ENCODE measurements around the gene ARVCF. TPM values are rescaled to one million over a fixed set of nuclear protein-coding genes. Genes with fewer than 3 reads are reported as not detected.

ARVCF gene, protein sequence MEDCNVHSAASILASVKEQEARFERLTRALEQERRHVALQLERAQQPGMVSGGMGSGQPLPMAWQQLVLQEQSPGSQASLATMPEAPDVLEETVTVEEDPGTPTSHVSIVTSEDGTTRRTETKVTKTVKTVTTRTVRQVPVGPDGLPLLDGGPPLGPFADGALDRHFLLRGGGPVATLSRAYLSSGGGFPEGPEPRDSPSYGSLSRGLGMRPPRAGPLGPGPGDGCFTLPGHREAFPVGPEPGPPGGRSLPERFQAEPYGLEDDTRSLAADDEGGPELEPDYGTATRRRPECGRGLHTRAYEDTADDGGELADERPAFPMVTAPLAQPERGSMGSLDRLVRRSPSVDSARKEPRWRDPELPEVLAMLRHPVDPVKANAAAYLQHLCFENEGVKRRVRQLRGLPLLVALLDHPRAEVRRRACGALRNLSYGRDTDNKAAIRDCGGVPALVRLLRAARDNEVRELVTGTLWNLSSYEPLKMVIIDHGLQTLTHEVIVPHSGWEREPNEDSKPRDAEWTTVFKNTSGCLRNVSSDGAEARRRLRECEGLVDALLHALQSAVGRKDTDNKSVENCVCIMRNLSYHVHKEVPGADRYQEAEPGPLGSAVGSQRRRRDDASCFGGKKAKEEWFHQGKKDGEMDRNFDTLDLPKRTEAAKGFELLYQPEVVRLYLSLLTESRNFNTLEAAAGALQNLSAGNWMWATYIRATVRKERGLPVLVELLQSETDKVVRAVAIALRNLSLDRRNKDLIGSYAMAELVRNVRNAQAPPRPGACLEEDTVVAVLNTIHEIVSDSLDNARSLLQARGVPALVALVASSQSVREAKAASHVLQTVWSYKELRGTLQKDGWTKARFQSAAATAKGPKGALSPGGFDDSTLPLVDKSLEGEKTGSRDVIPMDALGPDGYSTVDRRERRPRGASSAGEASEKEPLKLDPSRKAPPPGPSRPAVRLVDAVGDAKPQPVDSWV
- polyA plus RNA-seq (2012; ENCODE audit: insufficient read length, low read depth): 65.3 TPM

DNA sequence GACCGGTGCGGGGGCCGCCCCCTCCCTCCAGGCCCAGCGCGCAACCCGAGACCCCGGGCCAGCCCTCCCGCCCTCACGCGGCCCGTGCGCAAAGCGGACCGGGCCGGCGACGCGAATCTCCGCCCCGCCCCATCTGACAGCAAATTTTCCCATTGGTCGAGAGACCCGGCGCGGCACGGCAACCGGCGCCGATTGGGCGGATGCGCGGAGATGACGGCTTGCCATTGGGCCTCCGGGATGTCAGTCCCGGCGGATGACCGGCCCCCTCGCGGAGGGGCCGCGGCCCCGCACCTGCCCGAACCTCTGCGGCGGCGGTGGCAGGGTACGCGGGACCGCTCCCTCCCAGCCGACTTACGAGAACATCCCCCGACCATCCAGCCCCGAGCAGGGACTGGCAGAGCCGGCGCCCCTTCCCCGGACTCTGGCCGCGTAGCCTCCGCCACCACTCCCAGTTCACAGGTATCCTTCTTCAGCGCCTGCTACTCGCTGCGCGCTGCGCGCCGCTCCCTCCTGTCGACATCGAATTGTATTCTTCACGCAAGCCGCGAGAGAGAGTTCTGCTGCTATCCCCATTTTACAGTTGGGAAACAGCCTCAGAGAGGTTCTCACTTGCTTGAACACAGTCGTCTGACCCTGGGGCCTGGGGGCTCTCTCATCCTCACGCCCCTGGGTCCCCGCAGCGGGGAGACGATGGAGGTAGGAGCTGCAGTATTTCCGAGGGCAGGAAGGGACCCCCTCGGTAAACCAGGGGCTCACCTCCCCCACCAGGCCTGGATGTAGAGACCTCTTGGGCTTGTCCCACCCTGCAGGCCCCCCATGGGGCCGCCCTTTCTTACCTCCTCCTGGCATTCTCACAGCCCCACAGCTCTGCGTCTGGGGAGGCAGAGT, at the start of gene ARVCF:
ARVCF (minus strand) TSS at position 90 of the 888 bp plus-strand sequence. CDS start 26,029 bp downstream, outside the sequence.
- TF ChIP-seq POLR2AphosphoS5 (IDR thresholded peaks at IDR 0.05; ENCODE audit: low read depth, low read length) (no peak), FOXP2 (optimal IDR thresholded peaks at IDR 0.05; ENCODE audit: borderline replicate concordance, extremely low read depth, extremely low read length, insufficient read depth) (no peak), TAF1 (IDR thresholded peaks at IDR 0.05; ENCODE audit: borderline replicate concordance, insufficient read depth, low read length) (no peak), SIN3A (IDR thresholded peaks at IDR 0.05; ENCODE audit: borderline replicate concordance, insufficient read depth, low read length) (no peak)
- TF ChIP-seq, protein P1, sequence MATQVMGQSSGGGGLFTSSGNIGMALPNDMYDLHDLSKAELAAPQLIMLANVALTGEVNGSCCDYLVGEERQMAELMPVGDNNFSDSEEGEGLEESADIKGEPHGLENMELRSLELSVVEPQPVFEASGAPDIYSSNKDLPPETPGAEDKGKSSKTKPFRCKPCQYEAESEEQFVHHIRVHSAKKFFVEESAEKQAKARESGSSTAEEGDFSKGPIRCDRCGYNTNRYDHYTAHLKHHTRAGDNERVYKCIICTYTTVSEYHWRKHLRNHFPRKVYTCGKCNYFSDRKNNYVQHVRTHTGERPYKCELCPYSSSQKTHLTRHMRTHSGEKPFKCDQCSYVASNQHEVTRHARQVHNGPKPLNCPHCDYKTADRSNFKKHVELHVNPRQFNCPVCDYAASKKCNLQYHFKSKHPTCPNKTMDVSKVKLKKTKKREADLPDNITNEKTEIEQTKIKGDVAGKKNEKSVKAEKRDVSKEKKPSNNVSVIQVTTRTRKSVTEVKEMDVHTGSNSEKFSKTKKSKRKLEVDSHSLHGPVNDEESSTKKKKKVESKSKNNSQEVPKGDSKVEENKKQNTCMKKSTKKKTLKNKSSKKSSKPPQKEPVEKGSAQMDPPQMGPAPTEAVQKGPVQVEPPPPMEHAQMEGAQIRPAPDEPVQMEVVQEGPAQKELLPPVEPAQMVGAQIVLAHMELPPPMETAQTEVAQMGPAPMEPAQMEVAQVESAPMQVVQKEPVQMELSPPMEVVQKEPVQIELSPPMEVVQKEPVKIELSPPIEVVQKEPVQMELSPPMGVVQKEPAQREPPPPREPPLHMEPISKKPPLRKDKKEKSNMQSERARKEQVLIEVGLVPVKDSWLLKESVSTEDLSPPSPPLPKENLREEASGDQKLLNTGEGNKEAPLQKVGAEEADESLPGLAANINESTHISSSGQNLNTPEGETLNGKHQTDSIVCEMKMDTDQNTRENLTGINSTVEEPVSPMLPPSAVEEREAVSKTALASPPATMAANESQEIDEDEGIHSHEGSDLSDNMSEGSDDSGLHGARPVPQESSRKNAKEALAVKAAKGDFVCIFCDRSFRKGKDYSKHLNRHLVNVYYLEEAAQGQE (IDR thresholded peaks at IDR 0.05; ENCODE audit: insufficient read depth in 1 of 2, low read depth in 2 of 2, low read length in 2 of 2): no peak

DNA sequence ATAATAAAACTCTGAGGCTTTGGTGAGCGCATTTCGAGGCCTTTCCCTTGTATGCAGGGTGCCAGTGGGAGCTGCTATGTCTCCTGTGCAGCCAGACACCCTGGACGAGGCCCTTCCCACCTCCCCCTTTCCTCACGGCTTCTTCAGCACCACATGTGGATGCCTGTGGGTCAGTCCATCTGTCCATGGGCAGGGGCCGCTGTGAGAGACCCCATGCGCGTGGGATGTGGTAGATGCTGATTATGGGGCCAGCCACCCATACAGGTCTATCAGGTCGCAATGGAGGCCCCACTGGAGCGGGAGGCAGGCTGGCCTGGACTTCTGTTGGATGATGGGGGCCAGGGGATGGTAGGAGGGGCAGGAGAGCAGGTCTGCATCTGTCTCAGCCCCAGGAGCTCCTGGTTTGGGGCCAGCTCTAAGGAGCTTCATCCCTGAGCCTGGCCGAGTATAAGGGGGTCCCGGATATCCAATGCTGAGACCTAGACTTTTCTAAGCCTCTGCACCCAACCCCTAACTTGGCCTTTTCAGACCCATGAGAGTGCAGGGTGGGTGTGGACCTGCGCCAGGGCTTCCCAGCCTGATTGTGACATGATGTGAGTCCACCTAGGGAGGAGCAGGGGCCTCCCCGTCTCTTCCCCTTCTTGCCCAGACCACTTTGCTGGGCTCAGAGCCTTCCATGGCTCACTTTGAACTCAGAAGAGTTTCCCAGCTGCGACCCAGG, 49.4 kb upstream of the ARVCF start:
- TF ChIP-seq SIN3A (IDR thresholded peaks at IDR 0.05; ENCODE audit: borderline replicate concordance, insufficient read depth, low read length): no peak
- TF ChIP-seq POLR2AphosphoS5 (IDR thresholded peaks at IDR 0.05; ENCODE audit: low read depth, low read length): no peak
- no peak for TF ChIP-seq TAF1 (IDR thresholded peaks at IDR 0.05; ENCODE audit: borderline replicate concordance, insufficient read depth, low read length)
- TF ChIP-seq FOXP2 (optimal IDR thresholded peaks at IDR 0.05; ENCODE audit: borderline replicate concordance, extremely low read depth, extremely low read length, insufficient read depth): no peak
- TF ChIP-seq, protein P1 (IDR thresholded peaks at IDR 0.05; ENCODE audit: insufficient read depth in 1 of 2, low read depth in 2 of 2, low read length in 2 of 2): no peak

DNA sequence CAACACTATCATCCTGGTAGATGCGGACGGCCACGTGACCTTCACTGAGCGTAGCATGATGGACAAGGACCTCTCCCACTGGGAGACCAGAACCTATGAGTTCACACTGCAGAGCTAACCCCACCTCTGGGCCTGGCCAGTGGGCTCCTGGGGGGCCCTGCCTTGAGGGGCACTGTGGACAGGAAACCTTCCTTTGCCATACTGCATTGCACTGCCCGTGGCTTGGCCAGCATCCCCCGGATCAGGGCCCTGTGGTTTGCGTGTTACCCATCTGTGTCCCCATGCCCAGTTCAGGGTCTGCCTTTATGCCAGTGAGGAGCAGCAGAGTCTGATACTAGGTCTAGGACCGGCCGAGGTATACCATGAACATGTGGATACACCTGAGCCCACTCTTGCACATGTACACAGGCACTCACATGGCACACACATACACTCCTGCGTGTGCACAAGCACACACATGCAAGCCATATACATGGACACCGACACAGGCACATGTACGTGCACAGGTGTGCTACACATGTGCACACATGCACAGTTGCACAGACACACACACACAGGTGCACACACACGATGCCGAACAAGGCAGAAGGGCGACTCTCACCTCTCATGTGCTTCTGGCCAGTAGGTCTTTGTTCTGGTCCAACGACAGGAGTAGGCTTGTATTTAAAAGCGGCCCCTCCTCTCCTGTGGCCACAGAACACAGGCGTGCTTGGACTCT, 48.1 kb upstream of the ARVCF start:
- TF ChIP-seq, protein P1 (IDR thresholded peaks at IDR 0.05; ENCODE audit: insufficient read depth in 1 of 2, low read depth in 2 of 2, low read length in 2 of 2): no peak
- no peak for TF ChIP-seq POLR2AphosphoS5 (IDR thresholded peaks at IDR 0.05; ENCODE audit: low read depth, low read length)
- TF ChIP-seq FOXP2 (optimal IDR thresholded peaks at IDR 0.05; ENCODE audit: borderline replicate concordance, extremely low read depth, extremely low read length, insufficient read depth): no peak
- no peak for TF ChIP-seq SIN3A (IDR thresholded peaks at IDR 0.05; ENCODE audit: borderline replicate concordance, insufficient read depth, low read length)
- TF ChIP-seq TAF1 (IDR thresholded peaks at IDR 0.05; ENCODE audit: borderline replicate concordance, insufficient read depth, low read length): no peak

Data from PFSK-1 (cell line).